PFSK-1 (cell line): ENCODE data around the gene TSPAN32.

Experiments used
- FOXP2 ChIP-seq: optimal IDR thresholded peaks from 2 replicates; pipeline ENCODE3; 2011; ENCODE audit warnings: borderline replicate concordance, control low read depth, inconsistent platforms; ENCODE audit not compliant: insufficient read depth; ENCODE audit errors: extremely low read length, extremely low read depth
- POLR2AphosphoS5 ChIP-seq: IDR thresholded peaks from 2 replicates; pipeline ENCODE4 v1.6.1; 2012; ENCODE audit warnings: low read depth, mild to moderate bottlenecking, control low read depth, low read length, moderate library complexity
- SIN3A ChIP-seq: IDR thresholded peaks from 2 replicates; pipeline ENCODE4 v1.6.1; 2012; ENCODE audit warnings: mild to moderate bottlenecking, low read length, moderate library complexity, borderline replicate concordance; ENCODE audit not compliant: insufficient read depth
- TAF1 ChIP-seq: IDR thresholded peaks from 2 replicates; pipeline ENCODE4 v1.6.1; 2012; ENCODE audit warnings: low read length, control low read depth, borderline replicate concordance; ENCODE audit not compliant: insufficient read depth
- TF ChIP-seq, protein P1 (sequence below), 2 experiments: IDR thresholded peaks; 2 replicates each; pipeline versions ENCODE4 v1.6.1 to v1.8.0; 2011 to 2012; ENCODE audit warnings: low read depth in 2 of 2, low read length in 2 of 2, control low read depth in 1 of 2, inconsistent platforms in 1 of 2, mild to moderate bottlenecking in 1 of 2, moderate library complexity in 1 of 2; ENCODE audit not compliant: insufficient read depth in 1 of 2

DNA sequence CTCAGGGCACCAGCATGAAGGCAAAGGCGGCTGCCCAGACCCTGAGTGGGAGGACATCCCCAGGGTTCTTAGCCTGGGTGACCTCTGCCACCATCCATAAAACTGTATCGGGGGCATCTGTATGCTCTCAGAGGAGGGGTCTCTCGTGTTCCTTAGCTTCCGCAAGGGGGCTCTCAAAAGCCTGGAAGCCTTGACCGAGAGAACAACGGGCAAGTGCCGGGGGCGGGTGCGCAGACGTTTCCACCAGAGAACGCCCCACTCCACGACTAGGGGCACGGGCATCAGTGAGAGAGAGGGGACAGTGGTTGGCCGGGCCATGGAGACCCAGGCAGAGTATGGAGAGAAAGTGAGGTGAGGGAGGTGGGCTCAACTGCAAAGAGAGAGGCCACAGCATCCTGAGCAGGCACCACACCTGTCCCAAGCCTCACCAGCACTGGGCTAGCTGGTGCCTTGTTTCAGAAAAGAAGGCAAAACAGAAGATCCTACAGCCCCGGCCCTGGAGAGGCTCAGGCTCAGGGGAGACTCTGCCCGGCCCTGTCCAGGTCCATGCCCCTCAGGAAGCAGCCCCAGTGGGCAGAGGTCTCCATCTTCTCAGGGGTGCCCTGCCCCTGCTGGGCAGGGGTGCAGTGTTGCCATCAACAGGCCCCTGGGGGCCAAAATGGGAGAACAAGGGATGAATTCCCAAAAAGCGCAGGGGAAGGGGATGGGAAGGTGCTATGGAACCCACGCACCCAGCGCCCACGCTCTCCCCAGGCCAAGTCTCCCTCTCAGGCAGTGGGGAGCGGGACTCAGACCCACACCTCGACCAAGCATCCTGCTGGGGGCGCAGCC lies 5.9 kb downstream of the TSPAN32 start:
- no peak for TF ChIP-seq POLR2AphosphoS5
- TF ChIP-seq, protein P1, sequence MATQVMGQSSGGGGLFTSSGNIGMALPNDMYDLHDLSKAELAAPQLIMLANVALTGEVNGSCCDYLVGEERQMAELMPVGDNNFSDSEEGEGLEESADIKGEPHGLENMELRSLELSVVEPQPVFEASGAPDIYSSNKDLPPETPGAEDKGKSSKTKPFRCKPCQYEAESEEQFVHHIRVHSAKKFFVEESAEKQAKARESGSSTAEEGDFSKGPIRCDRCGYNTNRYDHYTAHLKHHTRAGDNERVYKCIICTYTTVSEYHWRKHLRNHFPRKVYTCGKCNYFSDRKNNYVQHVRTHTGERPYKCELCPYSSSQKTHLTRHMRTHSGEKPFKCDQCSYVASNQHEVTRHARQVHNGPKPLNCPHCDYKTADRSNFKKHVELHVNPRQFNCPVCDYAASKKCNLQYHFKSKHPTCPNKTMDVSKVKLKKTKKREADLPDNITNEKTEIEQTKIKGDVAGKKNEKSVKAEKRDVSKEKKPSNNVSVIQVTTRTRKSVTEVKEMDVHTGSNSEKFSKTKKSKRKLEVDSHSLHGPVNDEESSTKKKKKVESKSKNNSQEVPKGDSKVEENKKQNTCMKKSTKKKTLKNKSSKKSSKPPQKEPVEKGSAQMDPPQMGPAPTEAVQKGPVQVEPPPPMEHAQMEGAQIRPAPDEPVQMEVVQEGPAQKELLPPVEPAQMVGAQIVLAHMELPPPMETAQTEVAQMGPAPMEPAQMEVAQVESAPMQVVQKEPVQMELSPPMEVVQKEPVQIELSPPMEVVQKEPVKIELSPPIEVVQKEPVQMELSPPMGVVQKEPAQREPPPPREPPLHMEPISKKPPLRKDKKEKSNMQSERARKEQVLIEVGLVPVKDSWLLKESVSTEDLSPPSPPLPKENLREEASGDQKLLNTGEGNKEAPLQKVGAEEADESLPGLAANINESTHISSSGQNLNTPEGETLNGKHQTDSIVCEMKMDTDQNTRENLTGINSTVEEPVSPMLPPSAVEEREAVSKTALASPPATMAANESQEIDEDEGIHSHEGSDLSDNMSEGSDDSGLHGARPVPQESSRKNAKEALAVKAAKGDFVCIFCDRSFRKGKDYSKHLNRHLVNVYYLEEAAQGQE (IDR thresholded peaks at IDR 0.05; ENCODE audit: insufficient read depth in 1 of 2, low read depth in 2 of 2, low read length in 2 of 2) = no peak
- TF ChIP-seq TAF1 = no peak
- TF ChIP-seq SIN3A = no peak
- no peak for TF ChIP-seq FOXP2
